ENCODE results near the gene TM7SF3.

Gene TM7SF3

GRCh38 chr12:27014085-27014858 lies at the start of gene TM7SF3:
TM7SF3 (minus strand) TSS chr12:27014384; CDS start chr12:27014168, 216 bp downstream.
- H3K4me3 ChIP-seq (ENCODE audit: low read depth, low read length) = peak within 1 kb of the TSS; percentile 78
- ChIA-PET CTCF (interaction anchor here (0.6 to 14.8 kb wide), 34 partner anchors 10 to 550 kb away, joined by 3 to 230 read pairs (median 4); partner anchors contain the start of genes MED21 and STK38L), POLR2A (no interaction called here)
- DNase-seq (ENCODE audit: low read depth, low spot score) = no peak
- TF ChIP-seq CTCF (IDR thresholded peaks at IDR 0.05; ENCODE audit: insufficient read depth, low read length, missing control alignments) = peak; percentile 73

GRCh38 chr12:27063250-27063851 lies 49.2 kb upstream of the TM7SF3 start:
- no peak for DNase-seq (ENCODE audit: low read depth, low spot score)
- ChIA-PET POLR2A (no interaction called here), CTCF (no interaction called here)
- H3K4me3 ChIP-seq (ENCODE audit: low read depth, low read length) = no peak overlapping the region
- TF ChIP-seq CTCF (IDR thresholded peaks at IDR 0.05; ENCODE audit: insufficient read depth, low read length, missing control alignments) = no peak

GRCh38 chr12:27061317-27061716 lies 47.1 kb upstream of the TM7SF3 start:
- TF ChIP-seq CTCF (IDR thresholded peaks at IDR 0.05; ENCODE audit: insufficient read depth, low read length, missing control alignments) = no peak
- POLR2A ChIA-PET = no interaction called here
- no peak for DNase-seq (ENCODE audit: low read depth, low spot score)
- CTCF ChIA-PET = no interaction called here
- H3K4me3 ChIP-seq (ENCODE audit: low read depth, low read length) = no peak overlapping the region

- DNase-seq (ENCODE audit: low read depth, low spot score) = no peak
- CTCF ChIA-PET = interaction anchor here (1.1 to 1.2 kb wide), 2 partner anchors 21 to 245 kb away, joined by 3 read pairs; no protein-coding TSS in a partner anchor
- H3K4me3 ChIP-seq (ENCODE audit: low read depth, low read length) = no peak overlapping the region
- no peak for TF ChIP-seq CTCF (IDR thresholded peaks at IDR 0.05; ENCODE audit: insufficient read depth, low read length, missing control alignments)
- POLR2A ChIA-PET = no interaction called here
These were observed 46.6 kb upstream of the TM7SF3 start for GRCh38 chr12:27060740-27061139.

- TF ChIP-seq CTCF (IDR thresholded peaks at IDR 0.05; ENCODE audit: insufficient read depth, low read length, missing control alignments) = no peak
These were observed 43.4 kb upstream of the TM7SF3 start for GRCh38 chr12:27057543-27057942.

GRCh38 chr12:27055966-27056365 lies 41.8 kb upstream of the TM7SF3 start:
- POLR2A ChIA-PET = no interaction called here
- DNase-seq (ENCODE audit: low read depth, low spot score) = no peak
- CTCF ChIA-PET = no interaction called here
- no peak for TF ChIP-seq CTCF (IDR thresholded peaks at IDR 0.05; ENCODE audit: insufficient read depth, low read length, missing control alignments)
- H3K4me3 ChIP-seq (ENCODE audit: low read depth, low read length) = no peak overlapping the region

More at GRCh38 chr12:27057543-27057942, 43.4 kb upstream of the TM7SF3 start:
- no peak for DNase-seq (ENCODE audit: low read depth, low spot score)
- no peak overlapping the region for H3K4me3 ChIP-seq (ENCODE audit: low read depth, low read length)
- CTCF ChIA-PET = no interaction called here
- POLR2A ChIA-PET = no interaction called here
